Cardiac muscle cell (in vitro differentiated cells and primary cell): ENCODE data around the gene COL4A2. TPM values are rescaled to one million over a fixed set of nuclear protein-coding genes. Genes with fewer than 3 reads are reported as not detected.
A peak's percentile ranks its signal among the peaks of the same experiment; 100 is the strongest.

Experiments
- DNase-seq, 2 donors: peaks; one replicate each; pipeline versions ENCODE4 v3.0.0 to v3.0.0-alpha.2; 2010 to 2017; ENCODE audit warnings: low read depth in 1 of 2, low spot score in 1 of 2
- H3K27ac ChIP-seq: fragments of 200-600 bp; sonication (generic); 2 replicates; pipeline ENCODE4 v1.5.1; 2016
- H3K27me3 ChIP-seq: fragments of 200-600 bp; sonication (generic); 2 replicates; pipeline ENCODE4 v1.6.0; 2016; ENCODE audit warnings: control low read depth
- H3K36me3 ChIP-seq: fragments of 200-600 bp; sonication (generic); 2 replicates; pipeline ENCODE4 v1.5.1; 2016; ENCODE audit warnings: control low read depth
- H3K4me1 ChIP-seq: fragments of 200-600 bp; sonication (generic); 2 replicates; pipeline ENCODE4 v1.8.1; 2017; ENCODE audit warnings: low read depth, mild to moderate bottlenecking, mixed run types
- H3K4me3 ChIP-seq: fragments of 200-600 bp; sonication (generic); 2 replicates; pipeline ENCODE4 v1.5.1; 2016; ENCODE audit warnings: mild to moderate bottlenecking
- H3K9me3 ChIP-seq: fragments of 200-600 bp; sonication (generic); 2 replicates; pipeline ENCODE4 v1.5.1; 2017; ENCODE audit warnings: low read depth, mild to moderate bottlenecking, control low read depth
- CTCF ChIP-seq: IDR thresholded peaks from 2 replicates; pipeline ENCODE4 v1.5.1; 2012; ENCODE audit warnings: low read depth, mild to moderate bottlenecking, low read length
- polyA plus RNA-seq: library from polyadenylated mRNA; unstranded; fragments of >200 nt; fragmentation: Nextera tagmentation; extraction: Ambion mirVana; gene quantifications from 2 replicates; pipeline ENCODE4 v1.2.1, GENCODE V29; 2016
- total RNA-seq: library from RNA; depleted of rRNA; stranded (reverse); fragments of >200 nt; gene quantifications from 2 replicates; pipeline ENCODE4 v1.2.3, GENCODE V29; 2016

COL4A2 gene
- total and polyA plus RNA-seq, 2 experiments from 2014 or later, result 184 to 516 TPM

- H3K27ac ChIP-seq, result peak overlapping the region; percentile 57
- no peaks in the 10 kb centered on the region for H3K36me3 ChIP-seq
- H3K4me3 ChIP-seq, result no peak overlapping the region
- peak in 1 of 2 donors; percentile 83 for DNase-seq
- no peaks in the 10 kb centered on the region for H3K27me3 ChIP-seq
- no peaks in the 10 kb centered on the region for H3K9me3 ChIP-seq
- TF ChIP-seq CTCF, result no peak
- H3K4me1 ChIP-seq, result peaks cover 39% of the 10 kb centered on the region
Measured at GRCh38 chr13:110314516-110315245, 7.6 kb downstream of the COL4A2 start.

GRCh38 chr13:110316196-110316595 lies 9.1 kb downstream of the COL4A2 start:
- Histone ChIP-seq H3K4me1 (peaks cover 35% of the 10 kb centered on the region), H3K27me3 (no peaks in the 10 kb centered on the region), H3K27ac (no peak overlapping the region), H3K4me3 (no peak overlapping the region), H3K9me3 (no peaks in the 10 kb centered on the region), H3K36me3 (no peaks in the 10 kb centered on the region)
- TF ChIP-seq CTCF, result no peak
- no peak for DNase-seq

- no peaks in the 10 kb centered on the region for H3K27me3 ChIP-seq
- H3K27ac ChIP-seq, result no peak overlapping the region
- DNase-seq, result no peak
- H3K4me3 ChIP-seq, result no peak overlapping the region
- H3K4me1 ChIP-seq, result peaks cover 30% of the 10 kb centered on the region
- no peaks in the 10 kb centered on the region for H3K36me3 ChIP-seq
- no peak for TF ChIP-seq CTCF
- no peaks in the 10 kb centered on the region for H3K9me3 ChIP-seq
Measured at GRCh38 chr13:110317093-110317492, 10.0 kb downstream of the COL4A2 start.

- Histone ChIP-seq H3K9me3 (no peaks in the 10 kb centered on the region), H3K4me3 (no peak overlapping the region), H3K4me1 (peaks cover 24% of the 10 kb centered on the region), H3K36me3 (no peaks in the 10 kb centered on the region), H3K27me3 (no peaks in the 10 kb centered on the region), H3K27ac (no peak overlapping the region)
- no peak for DNase-seq
- TF ChIP-seq CTCF, result no peak
Measured at GRCh38 chr13:110317496-110318195, 10.6 kb downstream of the COL4A2 start.

- no peak for TF ChIP-seq CTCF
- no peak overlapping the region for H3K4me3 ChIP-seq
- peaks cover 18% of the 10 kb centered on the region for H3K4me1 ChIP-seq
- no peak for DNase-seq
- H3K27me3 ChIP-seq, result no peaks in the 10 kb centered on the region
- no peaks in the 10 kb centered on the region for H3K36me3 ChIP-seq
- no peak overlapping the region for H3K27ac ChIP-seq
- no peaks in the 10 kb centered on the region for H3K9me3 ChIP-seq
Measured at GRCh38 chr13:110318920-110319319, 11.8 kb downstream of the COL4A2 start.
